HepG2 (cell line): ENCODE measurements around the gene ADGRB2. TPM values are rescaled to one million over a fixed set of nuclear protein-coding genes. Genes with fewer than 3 reads are reported as not detected.

Experiments used
- ATF7-NPFF ChIP-seq: sonication (generic); formaldehyde crosslinking; IDR thresholded peaks from 2 replicates; pipeline ENCODE4 v1.8.1; 2023; ENCODE audit warnings: mild to moderate bottlenecking, low read depth, missing genetic modification reagents, moderate library complexity
- GABPA ChIP-seq, 2 experiments: IDR thresholded peaks; 2 replicates each; pipeline ENCODE4 v1.6.1; 2011 to 2016; ENCODE audit warnings: low read depth in 2 of 2, low read length in 1 of 2, missing biosample characterization in 1 of 2, missing genetic modification characterization in 1 of 2
- HDAC6 ChIP-seq: fragments of 200-600 bp; sonication (generic); IDR thresholded peaks from 2 replicates; pipeline ENCODE4 v1.7.0; 2017; ENCODE audit warnings: mild to moderate bottlenecking, antibody characterized with exemption, low read length, low read depth
- HHEX ChIP-seq: IDR thresholded peaks from 2 replicates; pipeline ENCODE4 v1.6.1; 2016; ENCODE audit warnings: control low read depth
- MEIS2 ChIP-seq: sonication (generic); formaldehyde crosslinking; IDR thresholded peaks from 2 replicates; pipeline ENCODE4 v1.9.0; 2021; ENCODE audit warnings: mild to moderate bottlenecking, missing genetic modification reagents
- POLR2G ChIP-seq: fragments of 200-400 bp; formaldehyde crosslinking; IDR thresholded peaks from 2 replicates; pipeline ENCODE4 v1.6.1; 2018; ENCODE audit warnings: mild to moderate bottlenecking, low read depth, low read length, moderate library complexity
- SRSF9 ChIP-seq: fragments of 200-400 bp; formaldehyde crosslinking; IDR thresholded peaks from 2 replicates; pipeline ENCODE4 v1.6.1; 2018; ENCODE audit warnings: borderline replicate concordance, mild to moderate bottlenecking, low read depth, low read length; ENCODE audit not compliant: insufficient read depth, poor library complexity, severe bottlenecking
- ZBTB7A ChIP-seq: sonication (generic); formaldehyde crosslinking; IDR thresholded peaks from 2 replicates; pipeline ENCODE4 v1.8.0; 2022; ENCODE audit warnings: mild to moderate bottlenecking, missing genetic modification reagents
- ZFP36 ChIP-seq: fragments of 150-350 bp; IDR thresholded peaks from 2 replicates; pipeline ENCODE4 v1.6.1; 2018; ENCODE audit warnings: borderline replicate concordance, low read length, low read depth; ENCODE audit not compliant: partially characterized antibody
- ZMYM2 ChIP-seq: sonication (generic); formaldehyde crosslinking; IDR thresholded peaks from 2 replicates; pipeline ENCODE4 v1.8.0; 2022; ENCODE audit warnings: mild to moderate bottlenecking, missing genetic modification reagents
- ZNF136 ChIP-seq: sonication (generic); formaldehyde crosslinking; IDR thresholded peaks from 2 replicates; pipeline ENCODE4 v1.8.1; 2022; ENCODE audit warnings: low read depth, mild to moderate bottlenecking, moderate library complexity, missing genetic modification reagents
- ZNF205 ChIP-seq: IDR thresholded peaks from 2 replicates; pipeline ENCODE4 v1.6.1; 2018; ENCODE audit warnings: missing biosample characterization, missing genetic modification reagents
- ZNF3 ChIP-seq: IDR thresholded peaks from 2 replicates; pipeline ENCODE4 v1.7.0; 2017; ENCODE audit warnings: inconsistent platforms
- ZNF326 ChIP-seq: sonication (generic); formaldehyde crosslinking; IDR thresholded peaks from 2 replicates; pipeline ENCODE4 v1.4.0; 2020; ENCODE audit warnings: missing genetic modification reagents, borderline replicate concordance
- ZNF570 ChIP-seq: sonication (generic); formaldehyde crosslinking; IDR thresholded peaks from 2 replicates; pipeline ENCODE4 v1.4.0; 2020; ENCODE audit warnings: mild to moderate bottlenecking, missing genetic modification reagents, borderline replicate concordance
- ZNF644 ChIP-seq: IDR thresholded peaks from 2 replicates; pipeline ENCODE4 v1.6.1; 2016; ENCODE audit warnings: low read depth
- ZNF775 ChIP-seq: sonication (generic); formaldehyde crosslinking; IDR thresholded peaks from 2 replicates; pipeline ENCODE4 v1.4.0; 2020; ENCODE audit warnings: missing genetic modification reagents, mild to moderate bottlenecking, moderate library complexity, borderline replicate concordance
- polyA plus RNA-seq, 8 experiments: library from polyadenylated mRNA; depleted of rRNA in 3 of 8; stranded (reverse) in 7 of 8; unstranded in 1 of 8; fragments of >200 nt; fragmentation: Illumina TruSeq in 4 of 8; extraction: Trizol in 4 of 8; gene quantifications; 2 replicates each; pipeline versions ENCODE4 v1.2.1 to v1.2.3, GENCODE V29; 2011 to 2016; ENCODE audit warnings: low read depth in 4 of 8, missing spikeins in 1 of 8, mixed read lengths in 1 of 8; ENCODE audit not compliant: insufficient read depth in 1 of 8
- total RNA-seq, 5 experiments: library from RNA; depleted of rRNA; stranded (reverse); fragments of >200 nt; fragmentation: Illumina TruSeq; extraction: Trizol; gene quantifications; 2 replicates each; pipeline ENCODE4 v1.2.3, GENCODE V29; 2016; ENCODE audit warnings: low read depth in 1 of 5
- TF ChIP-seq, protein P1 (sequence below): sonication (generic); formaldehyde crosslinking; IDR thresholded peaks from 2 replicates; pipeline ENCODE4 v1.5.1; 2020; ENCODE audit warnings: missing genetic modification reagents, mild to moderate bottlenecking, borderline replicate concordance
- TF ChIP-seq, protein P2 (sequence below): sonication (generic); formaldehyde crosslinking; IDR thresholded peaks from one replicate; pipeline ENCODE4 v1.5.1; 2020; ENCODE audit warnings: mild to moderate bottlenecking, missing genetic modification reagents; ENCODE audit errors: not compliant biosample characterization

Gene ADGRB2
- total and polyA plus RNA-seq, 2 of the 13 experiments (the other 11 are each of a cell fraction or from before 2014, with no cell fraction given): 0.03 to 0.09 TPM

DNA sequence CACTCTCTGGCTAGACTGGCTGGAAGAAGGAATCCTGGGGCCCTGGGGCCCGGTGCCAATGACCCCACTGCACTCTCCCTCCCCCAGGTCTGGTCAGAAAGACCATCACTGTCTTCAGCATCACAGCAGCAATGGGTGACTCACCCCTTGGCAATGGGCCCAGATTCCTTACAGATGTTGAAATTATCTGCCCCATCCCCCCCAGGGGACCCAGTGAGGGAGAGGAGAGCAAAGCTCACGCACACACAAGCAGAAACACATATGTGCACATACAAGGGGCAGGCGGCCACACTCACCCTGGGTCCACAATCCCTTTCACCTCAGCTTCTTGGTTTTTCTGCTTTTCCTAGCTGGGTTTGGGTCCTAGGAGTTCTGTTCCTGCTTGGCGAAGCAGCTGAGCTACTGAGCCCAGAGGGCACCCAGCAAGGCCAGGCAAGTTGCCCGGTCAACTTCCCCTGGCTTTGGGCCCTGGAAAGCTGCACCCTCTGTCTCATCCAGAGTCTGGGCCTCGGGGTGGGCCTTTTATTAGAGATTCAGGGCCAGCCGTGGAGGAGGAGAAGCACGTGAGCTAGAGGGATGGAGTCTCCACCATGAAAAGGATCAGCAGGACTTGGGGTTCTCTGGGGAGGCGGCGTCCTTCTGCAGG, 62.9 kb downstream of the ADGRB2 start (continued):
- TF ChIP-seq, protein P1, sequence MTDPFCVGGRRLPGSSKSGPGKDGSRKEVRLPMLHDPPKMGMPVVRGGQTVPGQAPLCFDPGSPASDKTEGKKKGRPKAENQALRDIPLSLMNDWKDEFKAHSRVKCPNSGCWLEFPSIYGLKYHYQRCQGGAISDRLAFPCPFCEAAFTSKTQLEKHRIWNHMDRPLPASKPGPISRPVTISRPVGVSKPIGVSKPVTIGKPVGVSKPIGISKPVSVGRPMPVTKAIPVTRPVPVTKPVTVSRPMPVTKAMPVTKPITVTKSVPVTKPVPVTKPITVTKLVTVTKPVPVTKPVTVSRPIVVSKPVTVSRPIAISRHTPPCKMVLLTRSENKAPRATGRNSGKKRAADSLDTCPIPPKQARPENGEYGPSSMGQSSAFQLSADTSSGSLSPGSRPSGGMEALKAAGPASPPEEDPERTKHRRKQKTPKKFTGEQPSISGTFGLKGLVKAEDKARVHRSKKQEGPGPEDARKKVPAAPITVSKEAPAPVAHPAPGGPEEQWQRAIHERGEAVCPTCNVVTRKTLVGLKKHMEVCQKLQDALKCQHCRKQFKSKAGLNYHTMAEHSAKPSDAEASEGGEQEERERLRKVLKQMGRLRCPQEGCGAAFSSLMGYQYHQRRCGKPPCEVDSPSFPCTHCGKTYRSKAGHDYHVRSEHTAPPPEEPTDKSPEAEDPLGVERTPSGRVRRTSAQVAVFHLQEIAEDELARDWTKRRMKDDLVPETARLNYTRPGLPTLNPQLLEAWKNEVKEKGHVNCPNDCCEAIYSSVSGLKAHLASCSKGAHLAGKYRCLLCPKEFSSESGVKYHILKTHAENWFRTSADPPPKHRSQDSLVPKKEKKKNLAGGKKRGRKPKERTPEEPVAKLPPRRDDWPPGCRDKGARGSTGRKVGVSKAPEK (CRISPR knock-in tag): no peak
- TF ChIP-seq ZNF136 (CRISPR knock-in tag) (no peak), ZNF3 (CRISPR knock-in tag) (no peak), ATF7-NPFF (CRISPR knock-in tag) (no peak), ZNF570 (no peak), ZFP36 (no peak), ZMYM2 (no peak), POLR2G (peak; percentile 58; the same call in 1 of the 2 replicates), MEIS2 (CRISPR knock-in tag) (0 out of 2 replicates have a peak, but pooled peaks have one; percentile 12), ZNF644 (0 out of 2 replicates have a peak, but pooled peaks have one; percentile 28), ZNF205 (peak; percentile 77), ZBTB7A (CRISPR knock-in tag) (peak; percentile 90; the same call in 1 of the 2 replicates), GABPA (IDR thresholded peaks at IDR 0.05; ENCODE audit: low read depth, low read length) (no peak), GABPA (CRISPR knock-in tag; IDR thresholded peaks at IDR 0.05; ENCODE audit: low read depth) (no peak), HHEX (CRISPR knock-in tag) (peak; percentile 25; the same call in 1 of the 2 replicates), ZNF775 (CRISPR knock-in tag) (no peak), ZNF326 (no peak), SRSF9 (no peak), HDAC6 (no peak)
- TF ChIP-seq, protein P2, sequence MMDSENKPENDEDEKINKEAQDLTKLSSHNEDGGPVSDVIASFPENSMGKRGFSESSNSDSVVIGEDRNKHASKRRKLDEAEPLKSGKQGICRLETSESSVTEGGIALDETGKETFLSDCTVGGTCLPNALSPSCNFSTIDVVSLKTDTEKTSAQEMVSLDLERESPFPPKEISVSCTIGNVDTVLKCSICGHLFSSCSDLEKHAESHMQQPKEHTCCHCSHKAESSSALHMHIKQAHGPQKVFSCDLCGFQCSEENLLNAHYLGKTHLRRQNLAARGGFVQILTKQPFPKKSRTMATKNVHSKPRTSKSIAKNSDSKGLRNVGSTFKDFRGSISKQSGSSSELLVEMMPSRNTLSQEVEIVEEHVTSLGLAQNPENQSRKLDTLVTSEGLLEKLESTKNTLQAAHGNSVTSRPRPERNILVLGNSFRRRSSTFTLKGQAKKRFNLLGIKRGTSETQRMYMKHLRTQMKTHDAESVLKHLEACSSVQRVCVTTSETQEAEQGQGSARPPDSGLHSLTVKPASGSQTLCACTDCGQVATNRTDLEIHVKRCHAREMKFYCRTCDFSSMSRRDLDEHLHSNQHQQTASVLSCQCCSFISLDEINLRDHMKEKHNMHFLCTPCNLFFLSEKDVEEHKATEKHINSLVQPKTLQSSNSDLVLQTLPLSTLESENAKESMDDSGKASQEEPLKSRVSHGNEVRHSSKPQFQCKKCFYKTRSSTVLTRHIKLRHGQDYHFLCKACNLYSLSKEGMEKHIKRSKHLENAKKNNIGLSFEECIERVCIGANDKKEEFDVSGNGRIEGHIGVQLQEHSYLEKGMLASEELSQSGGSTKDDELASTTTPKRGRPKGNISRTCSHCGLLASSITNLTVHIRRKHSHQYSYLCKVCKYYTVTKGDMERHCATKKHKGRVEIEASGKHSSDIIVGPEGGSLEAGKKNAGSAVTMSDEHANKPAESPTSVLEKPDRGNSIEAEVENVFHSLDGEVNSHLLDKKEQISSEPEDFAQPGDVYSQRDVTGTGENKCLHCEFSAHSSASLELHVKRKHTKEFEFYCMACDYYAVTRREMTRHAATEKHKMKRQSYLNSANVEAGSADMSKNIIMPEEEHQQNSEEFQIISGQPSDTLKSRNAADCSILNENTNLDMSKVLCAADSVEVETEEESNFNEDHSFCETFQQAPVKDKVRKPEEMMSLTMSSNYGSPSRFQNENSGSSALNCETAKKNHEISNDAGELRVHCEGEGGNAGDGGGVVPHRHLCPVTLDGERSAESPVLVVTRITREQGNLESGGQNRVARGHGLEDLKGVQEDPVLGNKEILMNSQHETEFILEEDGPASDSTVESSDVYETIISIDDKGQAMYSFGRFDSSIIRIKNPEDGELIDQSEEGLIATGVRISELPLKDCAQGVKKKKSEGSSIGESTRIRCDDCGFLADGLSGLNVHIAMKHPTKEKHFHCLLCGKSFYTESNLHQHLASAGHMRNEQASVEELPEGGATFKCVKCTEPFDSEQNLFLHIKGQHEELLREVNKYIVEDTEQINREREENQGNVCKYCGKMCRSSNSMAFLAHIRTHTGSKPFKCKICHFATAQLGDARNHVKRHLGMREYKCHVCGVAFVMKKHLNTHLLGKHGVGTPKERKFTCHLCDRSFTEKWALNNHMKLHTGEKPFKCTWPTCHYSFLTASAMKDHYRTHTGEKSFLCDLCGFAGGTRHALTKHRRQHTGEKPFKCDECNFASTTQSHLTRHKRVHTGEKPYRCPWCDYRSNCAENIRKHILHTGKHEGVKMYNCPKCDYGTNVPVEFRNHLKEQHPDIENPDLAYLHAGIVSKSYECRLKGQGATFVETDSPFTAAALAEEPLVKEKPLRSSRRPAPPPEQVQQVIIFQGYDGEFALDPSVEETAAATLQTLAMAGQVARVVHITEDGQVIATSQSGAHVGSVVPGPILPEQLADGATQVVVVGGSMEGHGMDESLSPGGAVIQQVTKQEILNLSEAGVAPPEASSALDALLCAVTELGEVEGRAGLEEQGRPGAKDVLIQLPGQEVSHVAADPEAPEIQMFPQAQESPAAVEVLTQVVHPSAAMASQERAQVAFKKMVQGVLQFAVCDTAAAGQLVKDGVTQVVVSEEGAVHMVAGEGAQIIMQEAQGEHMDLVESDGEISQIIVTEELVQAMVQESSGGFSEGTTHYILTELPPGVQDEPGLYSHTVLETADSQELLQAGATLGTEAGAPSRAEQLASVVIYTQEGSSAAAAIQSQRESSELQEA (CRISPR knock-in tag): no peak
